Chondrocyte (in vitro differentiated cells): ENCODE data around the gene PLA2G4B. TPM values are rescaled to one million over a fixed set of nuclear protein-coding genes. Genes with fewer than 3 reads are reported as not detected.

ENCODE experiments used
- DNase-seq: peaks from one replicate; pipeline ENCODE4 v3.0.0; 2021; ENCODE audit warnings: mixed read lengths, low spot score
- H3K27ac Mint-ChIP-seq: one replicate; pipeline ENCODE4 v1.8.0; 2021; ENCODE audit warnings: mild to moderate bottlenecking, moderate library complexity, mixed read lengths; ENCODE audit not compliant: unreplicated experiment
- H3K27me3 Mint-ChIP-seq: 2 replicates; pipeline ENCODE4 v1.8.0; 2021; ENCODE audit warnings: low read depth, mixed read lengths
- H3K36me3 Mint-ChIP-seq: 2 replicates; pipeline ENCODE4 v1.8.0; 2021; ENCODE audit warnings: low read depth, mixed read lengths
- H3K4me1 Mint-ChIP-seq: 2 replicates; pipeline ENCODE4 v1.8.0; 2021; ENCODE audit warnings: low read depth, mild to moderate bottlenecking, mixed read lengths
- H3K4me3 Mint-ChIP-seq: one replicate; pipeline ENCODE4 v1.8.0; 2021; ENCODE audit warnings: mild to moderate bottlenecking, moderate library complexity, mixed read lengths; ENCODE audit not compliant: unreplicated experiment
- H3K9me3 Mint-ChIP-seq: 2 replicates; pipeline ENCODE4 v1.8.0; 2021; ENCODE audit warnings: low read depth, mixed read lengths
- total RNA-seq: library from RNA; stranded (reverse); gene quantifications from 3 replicates; pipeline ENCODE4 v1.2.1, GENCODE V29; 2021
- TF ChIP-seq, protein P1 (sequence below): fragments of 200-600 bp; sonication (generic); IDR thresholded peaks from 2 replicates; pipeline ENCODE4 v1.5.0; 2021; ENCODE audit warnings: antibody characterized with exemption, mild to moderate bottlenecking, moderate library complexity

PLA2G4B gene
- total RNA-seq, 1 donor from 2014 or later, result 3.4 TPM

DNA sequence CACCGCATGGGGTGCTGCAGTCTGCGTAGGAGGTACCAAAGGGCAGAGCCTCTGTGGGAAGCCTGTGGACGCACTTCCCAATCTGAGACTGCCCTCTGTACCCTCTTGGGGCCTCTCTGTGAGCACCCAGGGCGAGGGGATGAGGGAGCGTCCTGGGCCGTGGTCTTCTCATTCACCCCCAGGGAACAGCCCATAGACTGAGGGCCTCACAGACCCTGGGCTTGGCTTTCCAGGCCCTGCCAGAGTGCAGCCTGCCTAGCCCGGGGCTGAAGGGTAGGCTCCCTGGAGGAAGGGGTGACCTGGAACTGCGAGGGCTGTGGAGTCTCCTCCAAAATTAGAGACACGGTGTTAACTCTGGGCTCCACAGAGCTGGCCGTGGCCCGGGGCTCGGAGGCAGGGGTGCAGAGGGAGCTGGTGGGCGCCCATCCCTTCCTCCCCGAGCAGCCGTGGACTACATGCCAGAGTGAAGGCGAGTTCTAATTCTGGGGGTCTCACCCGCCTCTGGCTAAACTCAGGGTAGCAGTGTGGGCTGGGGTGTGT lies 55.7 kb downstream of the PLA2G4B start:
- no peak overlapping the region for H3K4me3 Mint-ChIP-seq
- DNase-seq, result no peak

DNA sequence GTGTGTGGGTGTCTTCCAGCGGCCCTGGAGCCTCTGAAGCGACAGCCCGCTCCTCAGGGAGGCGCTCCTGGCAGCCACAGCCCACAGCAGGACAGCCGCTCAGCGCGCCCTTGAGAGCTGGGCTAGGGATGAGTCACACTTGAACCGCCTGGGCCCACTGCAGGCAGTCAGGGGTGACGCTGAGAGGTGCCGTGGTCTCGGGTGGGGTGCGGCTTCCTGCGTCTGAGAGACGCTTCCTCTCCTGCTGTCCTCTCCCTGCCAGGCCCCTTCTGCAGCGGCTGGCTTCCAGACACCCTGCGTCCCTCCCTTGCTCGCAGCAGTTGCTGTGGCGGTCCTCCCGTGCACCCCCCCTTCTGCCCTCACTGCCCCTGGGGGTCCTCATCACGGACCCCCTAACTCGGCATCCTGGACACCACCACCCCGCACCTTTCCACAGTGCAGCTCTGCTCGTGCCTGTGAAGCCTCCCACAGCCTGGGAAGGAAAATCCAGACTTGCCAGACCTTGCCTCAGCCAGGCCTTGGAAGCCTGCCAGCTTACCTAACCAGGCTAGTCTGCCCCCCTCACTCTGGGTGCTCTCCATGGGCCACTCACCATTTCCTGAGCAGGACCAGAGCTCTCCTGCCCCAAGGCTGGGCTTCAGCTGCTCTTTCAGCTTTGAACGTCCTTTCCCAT lies 56.3 kb downstream of the PLA2G4B start:
- Mint-ChIP-seq H3K9me3 (no peaks in the 10 kb centered on the region), H3K36me3 (peaks cover 5% of the 10 kb centered on the region), H3K27ac (peak overlapping the region; percentile 95), H3K4me3 (no peak overlapping the region), H3K27me3 (no peaks in the 10 kb centered on the region), H3K4me1 (peaks cover 18% of the 10 kb centered on the region)
- DNase-seq, result no peak
- TF ChIP-seq, protein P1, sequence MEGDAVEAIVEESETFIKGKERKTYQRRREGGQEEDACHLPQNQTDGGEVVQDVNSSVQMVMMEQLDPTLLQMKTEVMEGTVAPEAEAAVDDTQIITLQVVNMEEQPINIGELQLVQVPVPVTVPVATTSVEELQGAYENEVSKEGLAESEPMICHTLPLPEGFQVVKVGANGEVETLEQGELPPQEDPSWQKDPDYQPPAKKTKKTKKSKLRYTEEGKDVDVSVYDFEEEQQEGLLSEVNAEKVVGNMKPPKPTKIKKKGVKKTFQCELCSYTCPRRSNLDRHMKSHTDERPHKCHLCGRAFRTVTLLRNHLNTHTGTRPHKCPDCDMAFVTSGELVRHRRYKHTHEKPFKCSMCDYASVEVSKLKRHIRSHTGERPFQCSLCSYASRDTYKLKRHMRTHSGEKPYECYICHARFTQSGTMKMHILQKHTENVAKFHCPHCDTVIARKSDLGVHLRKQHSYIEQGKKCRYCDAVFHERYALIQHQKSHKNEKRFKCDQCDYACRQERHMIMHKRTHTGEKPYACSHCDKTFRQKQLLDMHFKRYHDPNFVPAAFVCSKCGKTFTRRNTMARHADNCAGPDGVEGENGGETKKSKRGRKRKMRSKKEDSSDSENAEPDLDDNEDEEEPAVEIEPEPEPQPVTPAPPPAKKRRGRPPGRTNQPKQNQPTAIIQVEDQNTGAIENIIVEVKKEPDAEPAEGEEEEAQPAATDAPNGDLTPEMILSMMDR, result peak; percentile 49

More for the DNA sequence above, 55.7 kb downstream of the PLA2G4B start:
- Mint-ChIP-seq H3K27me3 (no peaks in the 10 kb centered on the region), H3K36me3 (peaks cover 5% of the 10 kb centered on the region), H3K4me1 (peaks cover 18% of the 10 kb centered on the region), H3K27ac (peak overlapping the region; percentile 95), H3K9me3 (no peaks in the 10 kb centered on the region)
- TF ChIP-seq, protein P1, result no peak

DNA sequence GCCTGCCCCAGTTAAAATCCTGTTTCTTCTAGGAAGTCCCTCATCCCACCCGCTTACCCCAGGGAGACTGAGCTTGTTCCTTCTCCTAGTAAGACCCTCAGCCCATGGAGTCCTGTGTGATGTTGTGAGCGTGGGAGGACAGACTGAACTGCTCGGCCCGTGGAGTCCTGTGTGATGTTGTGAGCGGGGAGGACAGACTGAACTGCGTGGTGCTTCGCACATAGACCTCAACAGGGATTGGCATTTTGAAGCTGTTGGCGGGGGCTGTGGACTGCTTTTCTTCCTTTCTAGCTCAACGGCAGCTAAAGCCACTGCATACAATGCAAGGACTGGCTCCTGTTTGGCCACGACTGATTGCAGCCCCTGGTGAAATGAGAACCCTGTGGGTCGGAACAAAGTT lies 56.8 kb downstream of the PLA2G4B start:
- Mint-ChIP-seq H3K27me3 (no peaks in the 10 kb centered on the region), H3K27ac (peak overlapping the region; percentile 95), H3K9me3 (no peaks in the 10 kb centered on the region), H3K4me3 (no peak overlapping the region), H3K4me1 (peaks cover 18% of the 10 kb centered on the region), H3K36me3 (peaks cover 8% of the 10 kb centered on the region)
- DNase-seq, result no peak
- TF ChIP-seq, protein P1, result no peak

DNA sequence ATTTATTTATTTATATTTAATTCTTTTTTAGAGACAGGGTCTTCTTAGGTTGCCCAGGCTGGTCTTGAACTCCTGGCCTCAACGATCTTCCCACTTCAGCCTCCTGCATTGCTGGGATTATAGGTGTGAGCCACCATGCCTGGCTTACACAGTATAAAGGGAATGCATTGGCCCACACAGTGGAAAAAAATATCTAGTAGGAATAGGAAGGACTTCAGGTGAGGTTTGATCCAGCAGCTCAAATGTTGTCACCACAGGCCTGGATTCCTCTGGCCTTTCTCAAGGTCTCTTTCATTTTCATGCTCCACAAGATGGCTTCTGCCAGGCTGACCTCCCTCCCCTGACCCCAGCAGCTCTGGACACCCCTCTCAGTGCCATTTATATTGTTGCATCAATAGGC lies 57.3 kb downstream of the PLA2G4B start:
- Mint-ChIP-seq H3K36me3 (peaks cover 11% of the 10 kb centered on the region), H3K27me3 (no peaks in the 10 kb centered on the region), H3K9me3 (no peaks in the 10 kb centered on the region), H3K27ac (peak overlapping the region; percentile 8), H3K4me3 (no peak overlapping the region), H3K4me1 (peaks cover 18% of the 10 kb centered on the region)
- TF ChIP-seq, protein P1, result no peak
- no peak for DNase-seq

DNA sequence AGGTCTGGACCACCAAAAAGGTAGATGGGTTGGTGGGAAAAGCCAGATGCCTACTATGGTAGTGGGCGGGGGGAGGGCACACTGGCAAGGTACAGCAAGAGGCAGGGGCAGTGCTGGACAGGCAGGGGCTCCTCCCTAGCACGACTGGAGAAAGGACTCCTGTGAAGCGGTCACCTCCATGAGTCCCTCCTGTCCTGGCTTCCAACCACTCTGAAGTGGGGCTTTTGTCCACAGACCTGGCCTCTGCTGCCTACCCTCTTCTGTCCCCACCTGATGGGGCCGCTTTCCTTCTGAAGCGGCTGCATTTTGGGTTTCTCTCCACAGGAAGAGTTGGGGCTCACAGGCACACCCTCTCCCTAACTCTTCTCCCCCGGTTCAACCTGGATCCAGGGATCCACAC lies 57.9 kb downstream of the PLA2G4B start:
- no peak for DNase-seq
- no peak overlapping the region for H3K4me3 Mint-ChIP-seq
- H3K36me3 Mint-ChIP-seq, result peaks cover 15% of the 10 kb centered on the region
- H3K4me1 Mint-ChIP-seq, result peaks cover 18% of the 10 kb centered on the region
- TF ChIP-seq, protein P1, result no peak
- H3K27me3 Mint-ChIP-seq, result no peaks in the 10 kb centered on the region
- no peaks in the 10 kb centered on the region for H3K9me3 Mint-ChIP-seq
- H3K27ac Mint-ChIP-seq, result peak overlapping the region; percentile 22
